ENCODE measurements around the gene GNGT2. TPM values are rescaled to one million over a fixed set of nuclear protein-coding genes. Genes with fewer than 3 reads are reported as not detected.
"Not testable (repeated sequence)": the region's sequence is repeated elsewhere in the genome, so short reads cannot be mapped to it uniquely, and the experiment has no call there.

Gene GNGT2
- total RNA-seq, 2 experiments from 2014 or later, result 40.3 to 41.3 TPM

GRCh38 chr17:49198211-49198610 is 12.2 kb downstream of the GNGT2 start:
- Mint-ChIP-seq H3K27me3 (ENCODE audit: low read depth) (no peaks in the 10 kb centered on the region), H3K9me3 (no peaks in the 10 kb centered on the region), H3K4me3 (no peak overlapping the region), H3K4me1 (ENCODE audit: low read depth) (peaks cover 20% of the 10 kb centered on the region), H3K27ac (no peak overlapping the region), H3K36me3 (ENCODE audit: low read depth) (peaks cover 3% of the 10 kb centered on the region)
- no peak for DNase-seq
- CTCF ChIA-PET, result interaction anchor here (1.0 to 1.1 kb wide), 2 partner anchors 9 to 28 kb away, joined by 3 to 4 read pairs; no protein-coding TSS in a partner anchor
- intact Hi-C loops (cut with micrococcal nuclease), result loop anchor here (10.0 kb wide), 2 partner anchors 773 to 1093 kb away; partner anchors contain the start of genes CBX1 and SNX11

- H3K4me1 Mint-ChIP-seq (ENCODE audit: low read depth), result peaks cover 20% of the 10 kb centered on the region
- H3K27me3 Mint-ChIP-seq (ENCODE audit: low read depth), result no peaks in the 10 kb centered on the region
- H3K36me3 Mint-ChIP-seq (ENCODE audit: low read depth), result peaks cover 3% of the 10 kb centered on the region
- DNase-seq, result no peak
- H3K9me3 Mint-ChIP-seq, result no peaks in the 10 kb centered on the region
- intact Hi-C loops (cut with micrococcal nuclease), result loop anchor here (10.0 kb wide), 2 partner anchors 773 to 1093 kb away; partner anchors contain the start of genes CBX1 and SNX11
- CTCF ChIA-PET, result interaction anchor here (1.0 to 1.1 kb wide), 2 partner anchors 9 to 29 kb away, joined by 3 to 4 read pairs; no protein-coding TSS in a partner anchor
- no peak overlapping the region for H3K4me3 Mint-ChIP-seq
- H3K27ac Mint-ChIP-seq, result no peak overlapping the region
Observed at GRCh38 chr17:49197346-49197998, 12.9 kb downstream of the GNGT2 start.

GRCh38 chr17:49196520-49196919 is 13.9 kb downstream of the GNGT2 start:
- no peak overlapping the region for H3K27ac Mint-ChIP-seq
- CTCF ChIA-PET, result interaction anchor here (0.6 to 1.2 kb wide), 2 partner anchors 16 to 450 kb away, joined by 3 to 4 read pairs; no protein-coding TSS in a partner anchor

DNA sequence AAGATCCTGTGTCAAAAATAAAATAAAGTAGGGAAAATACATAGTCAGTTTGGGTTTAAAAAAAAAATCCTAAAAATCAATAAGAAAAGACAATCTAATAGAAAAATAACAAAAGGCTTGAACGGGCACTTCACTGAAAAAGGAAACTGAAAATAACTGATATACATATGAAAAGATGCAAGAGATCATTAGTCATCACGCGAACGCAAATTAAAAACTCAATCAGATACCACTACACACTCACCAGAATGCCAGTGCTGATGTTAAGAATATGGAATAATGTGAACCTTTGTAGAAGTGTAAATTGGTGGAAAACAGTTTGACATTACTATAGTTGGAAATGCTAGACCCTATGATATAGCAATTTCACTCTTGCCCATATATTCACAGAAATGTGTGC is 14.6 kb downstream of the GNGT2 start:
- CTCF ChIA-PET, result interaction anchor here (1.1 to 4.2 kb wide), 3 partner anchors 15 to 29 kb away, joined by 3 to 14 read pairs (median 4); no protein-coding TSS in a partner anchor
- intact Hi-C loops (cut with micrococcal nuclease), result loop anchor here (10.0 kb wide), 2 partner anchors 771 to 1091 kb away; partner anchors contain the start of genes CBX1 and SNX11
- Mint-ChIP-seq H3K27ac (peak overlapping the region; percentile 51), H3K4me3 (no peak overlapping the region), H3K27me3 (ENCODE audit: low read depth) (no peaks in the 10 kb centered on the region), H3K36me3 (ENCODE audit: low read depth) (no peaks in the 10 kb centered on the region), H3K4me1 (ENCODE audit: low read depth) (peaks cover 20% of the 10 kb centered on the region), H3K9me3 (no peaks in the 10 kb centered on the region)
- DNase-seq, result no peak

More at GRCh38 chr17:49196520-49196919, 13.9 kb downstream of the GNGT2 start:
- H3K4me3 Mint-ChIP-seq, result no peak overlapping the region
- H3K27me3 Mint-ChIP-seq (ENCODE audit: low read depth), result no peaks in the 10 kb centered on the region
- intact Hi-C loops (cut with micrococcal nuclease), result loop anchor here (10.0 kb wide), 2 partner anchors 772 to 1092 kb away; partner anchors contain the start of genes CBX1 and SNX11
- H3K36me3 Mint-ChIP-seq (ENCODE audit: low read depth), result no peaks in the 10 kb centered on the region
- H3K9me3 Mint-ChIP-seq, result no peaks in the 10 kb centered on the region
- DNase-seq, result no peak
- H3K4me1 Mint-ChIP-seq (ENCODE audit: low read depth), result peaks cover 20% of the 10 kb centered on the region

- Mint-ChIP-seq H3K27ac (no peak overlapping the region), H3K9me3 (no peaks in the 10 kb centered on the region), H3K4me3 (peak overlapping the region; percentile 29), H3K27me3 (ENCODE audit: low read depth) (no peaks in the 10 kb centered on the region), H3K36me3 (ENCODE audit: low read depth) (no peaks in the 10 kb centered on the region), H3K4me1 (ENCODE audit: low read depth) (peaks cover 20% of the 10 kb centered on the region)
- intact Hi-C loops (cut with micrococcal nuclease), result loop anchor here (5.0 to 10.0 kb wide), 5 partner anchors 277 to 1147 kb away; partner anchors contain the start of genes CBX1, NFE2L1 and SNX11
- CTCF ChIA-PET, result interaction anchor here (1.2 to 4.2 kb wide), 3 partner anchors 15 to 34 kb away, joined by 3 to 14 read pairs (median 3); no protein-coding TSS in a partner anchor
- DNase-seq, result no peak
Observed at GRCh38 chr17:49194297-49194607, 16.1 kb downstream of the GNGT2 start.

GRCh38 chr17:49193513-49194296 is 16.7 kb downstream of the GNGT2 start:
- H3K4me3 Mint-ChIP-seq, result peak overlapping the region; percentile 90
- CTCF ChIA-PET, result interaction anchor here (1.2 to 4.2 kb wide), 4 partner anchors 14 to 34 kb away, joined by 3 to 14 read pairs (median 7); no protein-coding TSS in a partner anchor
- peaks cover 20% of the 10 kb centered on the region for H3K4me1 Mint-ChIP-seq (ENCODE audit: low read depth)
- intact Hi-C loops (cut with micrococcal nuclease), result loop anchor here (2.0 to 10.0 kb wide), 7 partner anchors 25 to 1146 kb away; partner anchors contain the start of genes CBX1, NFE2L1 and SNX11
- no peaks in the 10 kb centered on the region for H3K9me3 Mint-ChIP-seq
- DNase-seq, result peak; percentile 58
- H3K27me3 Mint-ChIP-seq (ENCODE audit: low read depth), result no peaks in the 10 kb centered on the region
- H3K36me3 Mint-ChIP-seq (ENCODE audit: low read depth), result no peaks in the 10 kb centered on the region
- peak overlapping the region; percentile 98 for H3K27ac Mint-ChIP-seq

GRCh38 chr17:49191917-49192741 is 18.2 kb downstream of the GNGT2 start:
- peak overlapping the region; percentile 90 for H3K4me3 Mint-ChIP-seq
- no peaks in the 10 kb centered on the region for H3K27me3 Mint-ChIP-seq (ENCODE audit: low read depth)
- peaks cover 20% of the 10 kb centered on the region for H3K4me1 Mint-ChIP-seq (ENCODE audit: low read depth)
- H3K9me3 Mint-ChIP-seq, result no peaks in the 10 kb centered on the region
- CTCF ChIA-PET, result interaction anchor here (0.6 to 4.4 kb wide), 6 partner anchors 12 to 53 kb away, joined by 3 to 28 read pairs (median 8); no protein-coding TSS in a partner anchor
- intact Hi-C loops (cut with micrococcal nuclease), result loop anchor here (1.0 to 10.0 kb wide), 11 partner anchors 18 to 1145 kb away; partner anchors contain the start of genes ABI3, ATP5MC1, CBX1 and GNGT2
- H3K36me3 Mint-ChIP-seq (ENCODE audit: low read depth), result no peaks in the 10 kb centered on the region
- peak overlapping the region; percentile 98 for H3K27ac Mint-ChIP-seq
- DNase-seq, result peak; percentile 95

- H3K27ac Mint-ChIP-seq, result peak overlapping the region; percentile 98
- H3K27me3 Mint-ChIP-seq (ENCODE audit: low read depth), result no peaks in the 10 kb centered on the region
- peak overlapping the region; percentile 90 for H3K4me3 Mint-ChIP-seq
- CTCF ChIA-PET, result interaction anchor here (0.6 to 4.4 kb wide), 4 partner anchors 11 to 53 kb away, joined by 4 to 28 read pairs (median 12); no protein-coding TSS in a partner anchor
- no peak for DNase-seq
- no peaks in the 10 kb centered on the region for H3K36me3 Mint-ChIP-seq (ENCODE audit: low read depth)
- H3K9me3 Mint-ChIP-seq, result no peaks in the 10 kb centered on the region
- intact Hi-C loops (cut with micrococcal nuclease), result loop anchor here (1.0 to 10.0 kb wide), 6 partner anchors 274 to 1144 kb away; partner anchors contain the start of genes CBX1, NFE2L1 and SNX11
- H3K4me1 Mint-ChIP-seq (ENCODE audit: low read depth), result peaks cover 20% of the 10 kb centered on the region
Observed at GRCh38 chr17:49191409-49191916, 18.9 kb downstream of the GNGT2 start.

GRCh38 chr17:49190932-49191331 is 19.4 kb downstream of the GNGT2 start:
- no peaks in the 10 kb centered on the region for H3K27me3 Mint-ChIP-seq (ENCODE audit: low read depth)
- intact Hi-C loops (cut with micrococcal nuclease), result loop anchor here (1.0 to 10.0 kb wide), 6 partner anchors 274 to 1144 kb away; partner anchors contain the start of genes CBX1, NFE2L1 and SNX11
- H3K4me3 Mint-ChIP-seq, result no peak overlapping the region
- CTCF ChIA-PET, result interaction anchor here (1.0 to 4.4 kb wide), 3 partner anchors 11 to 37 kb away, joined by 4 to 28 read pairs (median 11); no protein-coding TSS in a partner anchor
- H3K27ac Mint-ChIP-seq, result no peak overlapping the region
- H3K9me3 Mint-ChIP-seq, result peaks cover 3% of the 10 kb centered on the region
- H3K36me3 Mint-ChIP-seq (ENCODE audit: low read depth), result no peaks in the 10 kb centered on the region
- no peak for DNase-seq
- H3K4me1 Mint-ChIP-seq (ENCODE audit: low read depth), result peaks cover 19% of the 10 kb centered on the region

DNA sequence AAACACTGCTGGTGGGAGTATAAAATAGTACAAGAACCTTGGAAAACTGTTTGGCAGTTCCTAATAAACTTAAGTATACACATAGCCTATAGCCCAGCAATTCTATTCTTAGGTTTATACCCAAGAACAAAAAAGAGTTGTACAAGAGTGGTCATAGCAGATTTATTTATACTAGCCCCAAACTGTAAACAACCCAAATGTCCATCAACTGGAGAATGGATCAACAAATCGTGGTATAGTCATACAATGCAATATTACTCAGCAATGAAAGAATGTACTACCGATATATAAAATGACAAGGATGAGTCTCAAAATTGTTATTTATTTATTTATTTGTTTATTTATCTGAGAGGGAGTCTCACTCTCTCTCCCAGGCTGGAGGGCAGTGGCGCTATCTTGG is 23.1 kb downstream of the GNGT2 start:
- H3K4me3 Mint-ChIP-seq, result no peak overlapping the region
- no peak for DNase-seq
- peaks cover 11% of the 10 kb centered on the region for H3K9me3 Mint-ChIP-seq

DNA sequence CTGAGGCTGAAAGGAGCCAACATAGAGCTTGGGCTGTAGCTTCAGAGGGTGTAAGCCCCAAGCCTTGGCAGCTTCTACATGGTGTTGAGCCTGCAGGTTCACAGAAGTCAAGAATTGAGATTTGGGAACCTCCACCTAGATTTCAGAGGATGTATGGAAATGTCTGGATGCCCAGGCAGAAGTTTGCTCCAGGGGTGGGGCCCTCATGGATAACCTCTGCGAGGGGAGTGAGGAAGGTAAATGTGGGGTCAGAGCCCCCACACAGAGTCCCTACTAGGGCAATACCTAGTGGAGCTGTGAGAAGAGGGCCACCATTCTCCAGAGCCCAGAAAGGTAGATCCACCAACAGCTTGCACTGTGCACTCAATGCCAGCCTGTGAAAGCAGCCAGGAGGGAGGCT is 25.0 kb downstream of the GNGT2 start:
- H3K27me3 Mint-ChIP-seq (ENCODE audit: low read depth); H3K4me1 Mint-ChIP-seq (ENCODE audit: low read depth); H3K36me3 Mint-ChIP-seq (ENCODE audit: low read depth); H3K27ac Mint-ChIP-seq; DNase-seq; H3K4me3 Mint-ChIP-seq; intact Hi-C loops (cut with micrococcal nuclease): not testable (repeated sequence)
- CTCF ChIA-PET, result interaction anchor here (1.0 to 3.0 kb wide), 3 partner anchors 24 to 42 kb away, joined by 3 to 19 read pairs (median 4); no protein-coding TSS in a partner anchor
- H3K9me3 Mint-ChIP-seq, result peaks cover 11% of the 10 kb centered on the region

More for the DNA sequence above, 23.1 kb downstream of the GNGT2 start:
- Mint-ChIP-seq H3K27me3 (ENCODE audit: low read depth) (no peaks in the 10 kb centered on the region), H3K4me1 (ENCODE audit: low read depth) (no peaks in the 10 kb centered on the region), H3K36me3 (ENCODE audit: low read depth) (peaks cover 1% of the 10 kb centered on the region), H3K27ac (no peak overlapping the region)
- CTCF ChIA-PET, result interaction anchor here (3.0 kb wide), 1 partner anchor 40 kb away, joined by 19 read pairs; no protein-coding TSS in a partner anchor
- intact Hi-C loops (cut with micrococcal nuclease), result no loop called here

All from activated naive CD4-positive, alpha-beta T cell treated with anti-CD3 and anti-CD28 coated beads for 36 hours (primary cell).